SK-N-SH (cell line): ENCODE data around the gene SHROOM3. TPM values are rescaled to one million over a fixed set of nuclear protein-coding genes. Genes with fewer than 3 reads are reported as not detected.
A peak's percentile ranks its signal among the peaks of the same experiment; 100 is the strongest.

Experiments
- CTCF ChIA-PET: fragments of 300-600, 350-600 bp; formaldehyde crosslinking; extraction: SDS; loops from one replicate; lab custom pipeline; 2021; lab: Yijun Ruan, JAX
- POLR2A ChIA-PET: fragments of 350-600 bp; sonication (Branson Sonifier 250); formaldehyde crosslinking; extraction: SDS; loops from one replicate; lab custom pipeline; 2020; ENCODE audit warnings: antibody characterized with exemption, inconsistent platforms; lab: Yijun Ruan, JAX
- DNase-seq: peaks from one replicate; pipeline ENCODE4 v3.0.0; 2012
- H2AFZ ChIP-seq: fragments of 200-600 bp; sonication (generic); 2 replicates; pipeline ENCODE4 v1.8.1; 2016; ENCODE audit warnings: antibody characterized with exemption, mild to moderate bottlenecking, low read depth
- H3F3A ChIP-seq: fragments of 200-600 bp; sonication (generic); replicated peaks from 2 replicates; pipeline ENCODE3; 2016; ENCODE audit warnings: antibody characterized with exemption, mild to moderate bottlenecking; ENCODE audit not compliant: insufficient read depth
- H3K27ac ChIP-seq, 2 experiments: fragments of 200-500 bp in 1 of 2; fragments of 200-600 bp in 1 of 2; sonication (Bioruptor generic) in 1 of 2; sonication (generic), shearing (Covaris generic) in 1 of 2; 2 replicates each; pipeline versions ENCODE4 v1.5.1 to v1.6.1; 2014 to 2016; ENCODE audit warnings: low read depth in 2 of 2, inconsistent platforms in 1 of 2, low read length in 1 of 2, mild to moderate bottlenecking in 1 of 2, mixed read lengths in 1 of 2
- H3K27me3 ChIP-seq: fragments of 200-600 bp; sonication (generic), shearing (Covaris generic); 2 replicates; pipeline ENCODE4 v1.6.1; 2016; ENCODE audit warnings: mixed run types; ENCODE audit not compliant: insufficient read depth
- H3K36me3 ChIP-seq, 2 experiments: fragments of 200-500 bp in 1 of 2; fragments of 200-600 bp in 1 of 2; sonication (Bioruptor generic) in 1 of 2; sonication (generic) in 1 of 2; replicated peaks in 1 of 2; 2 replicates each; pipeline versions ENCODE3 to v1.5.1; 2014 to 2016; ENCODE audit warnings: low read length in 1 of 2, mild to moderate bottlenecking in 1 of 2; ENCODE audit not compliant: insufficient read depth in 2 of 2, control insufficient read depth in 1 of 2
- H3K4me1 ChIP-seq, 2 experiments: fragments of 200-500 bp in 1 of 2; fragments of 200-600 bp in 1 of 2; sonication (Bioruptor generic) in 1 of 2; sonication (generic), shearing (Covaris generic) in 1 of 2; 2 replicates each; pipeline versions ENCODE4 v1.5.1 to v1.6.1; 2014 to 2016; ENCODE audit warnings: low read depth in 1 of 2, low read length in 1 of 2, mixed run types in 1 of 2; ENCODE audit not compliant: insufficient read depth in 2 of 2, control insufficient read depth in 1 of 2
- H3K4me2 ChIP-seq: fragments of 200-600 bp; sonication (generic), shearing (Covaris generic); 2 replicates; pipeline ENCODE4 v1.6.1; 2017; ENCODE audit warnings: mixed run types
- H3K4me3 ChIP-seq, 2 experiments: fragments of 200-500 bp in 1 of 2; fragments of 200-600 bp in 1 of 2; sonication (Bioruptor generic) in 1 of 2; sonication (generic), shearing (Covaris generic) in 1 of 2; 2 replicates each; pipeline versions ENCODE4 v1.5.1 to v1.8.1; 2014 to 2016; ENCODE audit warnings: low read depth in 2 of 2, inconsistent platforms in 1 of 2, low read length in 1 of 2, mild to moderate bottlenecking in 1 of 2, mixed read lengths in 1 of 2, moderate library complexity in 1 of 2
- H3K79me2 ChIP-seq: fragments of 200-600 bp; sonication (generic); 2 replicates; pipeline ENCODE4 v1.8.1; 2017; ENCODE audit warnings: mild to moderate bottlenecking; ENCODE audit not compliant: insufficient read depth
- H3K9ac ChIP-seq: fragments of 200-600 bp; sonication (generic); 2 replicates; pipeline ENCODE4 v1.6.1; 2017; ENCODE audit warnings: mixed run types
- H3K9me2 ChIP-seq: fragments of 200-600 bp; sonication (generic); 2 replicates; pipeline ENCODE4 v1.6.1; 2017; ENCODE audit warnings: mixed run types
- H3K9me3 ChIP-seq: fragments of 200-600 bp; sonication (generic); 2 replicates; pipeline ENCODE4 v1.6.1; 2017; ENCODE audit warnings: mixed run types, mild to moderate bottlenecking, moderate library complexity
- H4K20me1 ChIP-seq: fragments of 200-600 bp; sonication (generic); 2 replicates; pipeline ENCODE4 v1.6.1; 2017; ENCODE audit warnings: mild to moderate bottlenecking, mixed run types; ENCODE audit not compliant: insufficient read depth
- CHD2 ChIP-seq: fragments of 150-350 bp; IDR thresholded peaks from 2 replicates; pipeline ENCODE4 v1.6.1; 2018; ENCODE audit warnings: low read length; ENCODE audit not compliant: partially characterized antibody
- CTCF ChIP-seq: fragments of 200-600 bp; sonication (generic); IDR thresholded peaks from 2 replicates; pipeline ENCODE4 v1.6.1; 2017; ENCODE audit warnings: antibody characterized with exemption, mild to moderate bottlenecking, moderate library complexity
- ELF1 ChIP-seq: IDR thresholded peaks from 2 replicates; pipeline ENCODE4 v1.4.0; 2012
- EZH2phosphoT487 ChIP-seq: fragments of 200-600 bp; sonication (generic); IDR thresholded peaks from 2 replicates; pipeline ENCODE4 v1.6.1; 2017; ENCODE audit warnings: low read depth, mixed run types, mild to moderate bottlenecking, antibody characterized with exemption, moderate library complexity, borderline replicate concordance
- FOXJ3 ChIP-seq: sonication (generic); formaldehyde crosslinking; IDR thresholded peaks from 2 replicates; pipeline ENCODE4 v1.5.1; 2020; ENCODE audit warnings: mild to moderate bottlenecking, missing genetic modification reagents
- FOXM1 ChIP-seq: IDR thresholded peaks from 2 replicates; pipeline ENCODE4 v1.4.0; 2012; ENCODE audit warnings: low read depth, mild to moderate bottlenecking
- GABPA ChIP-seq: IDR thresholded peaks from 2 replicates; pipeline ENCODE4 v1.4.0; 2012; ENCODE audit warnings: low read depth, mild to moderate bottlenecking
- GATA2 ChIP-seq: sonication (generic); formaldehyde crosslinking; IDR thresholded peaks from 2 replicates; pipeline ENCODE4 v1.5.0; 2020; ENCODE audit warnings: mild to moderate bottlenecking, missing genetic modification reagents
- JUND ChIP-seq: IDR thresholded peaks from 2 replicates; pipeline ENCODE4 v1.4.0; 2012
- MAX ChIP-seq: IDR thresholded peaks from 2 replicates; pipeline ENCODE4 v1.4.0; 2012; ENCODE audit warnings: low read depth
- MXI1 ChIP-seq: IDR thresholded peaks from 2 replicates; pipeline ENCODE4 v1.6.1; 2012; ENCODE audit warnings: mild to moderate bottlenecking, low read depth, low read length, improper control_type of control experiment
- NRF1 ChIP-seq: IDR thresholded peaks from 2 replicates; pipeline ENCODE4 v1.6.1; 2012; ENCODE audit warnings: low read depth, mild to moderate bottlenecking, low read length
- RAD21 ChIP-seq: IDR thresholded peaks from 2 replicates; pipeline ENCODE4 v1.6.1; 2012; ENCODE audit warnings: mild to moderate bottlenecking, low read length
- RCOR1 ChIP-seq: fragments of 150-350 bp; IDR thresholded peaks from 2 replicates; pipeline ENCODE4 v1.6.1; 2017; ENCODE audit warnings: antibody characterized with exemption, low read length
- RFX5 ChIP-seq: IDR thresholded peaks from 2 replicates; pipeline ENCODE4 v1.6.1; 2012; ENCODE audit warnings: mild to moderate bottlenecking, improper control_type of control experiment, low read length
- RXRA ChIP-seq: IDR thresholded peaks from 2 replicates; pipeline ENCODE4 v1.4.0; 2012; ENCODE audit warnings: low read depth, mild to moderate bottlenecking, borderline replicate concordance
- SMC3 ChIP-seq: IDR thresholded peaks from 2 replicates; pipeline ENCODE4 v1.6.1; 2012; ENCODE audit warnings: low read depth, low read length, improper control_type of control experiment
- TAF1 ChIP-seq: IDR thresholded peaks from 2 replicates; pipeline ENCODE4 v1.6.1; 2012; ENCODE audit warnings: low read depth, mild to moderate bottlenecking, low read length, moderate library complexity, borderline replicate concordance
- TCF12 ChIP-seq: IDR thresholded peaks from 2 replicates; pipeline ENCODE4 v1.4.0; 2012
- TEAD4 ChIP-seq: IDR thresholded peaks from 2 replicates; pipeline ENCODE4 v1.4.0; 2012; ENCODE audit warnings: mild to moderate bottlenecking, borderline replicate concordance; ENCODE audit not compliant: insufficient read depth
- USF1 ChIP-seq: IDR thresholded peaks from 2 replicates; pipeline ENCODE4 v1.4.0; 2012; ENCODE audit warnings: low read depth, borderline replicate concordance
- USF2 ChIP-seq: fragments of 150-350 bp; IDR thresholded peaks from 2 replicates; pipeline ENCODE4 v1.6.1; 2017; ENCODE audit warnings: antibody characterized with exemption, low read length, low read depth, borderline replicate concordance
- WGBS: methylation state at CpG from one replicate; pipeline ENCODE4 v1.1.6; 2017; ENCODE audit warnings: low lambda C conversion rate; 5-methylcytosine and 5-hydroxymethylcytosine counted together
- polyA plus RNA-seq, 3 experiments: library from polyadenylated mRNA; depleted of rRNA; stranded (reverse); fragments of >200 nt; gene quantifications; 2 replicates each; pipeline ENCODE4 v1.2.3, GENCODE V29; 2012

Gene SHROOM3
- polyA plus RNA-seq, 1 of the 3 experiments (the other 2 are of a cell fraction) = 4.3 TPM

- TF ChIP-seq TEAD4 (no peak), RCOR1 (no peak)
Observed at GRCh38 chr4:76588274-76588673, 153.2 kb downstream of the SHROOM3 start (continued).

GRCh38 chr4:76589402-76589801 lies 154.4 kb downstream of the SHROOM3 start:
- TF ChIP-seq TAF1 = no peak
- TF ChIP-seq TEAD4 = no peak
- no peak for TF ChIP-seq USF2
- TF ChIP-seq ELF1 = no peak
- H3K9ac ChIP-seq = peak overlapping the region; percentile 96

GRCh38 chr4:76589872-76590797 lies 155.1 kb downstream of the SHROOM3 start:
- H4K20me1 ChIP-seq = no peaks in the 10 kb centered on the region
- H3K27ac ChIP-seq = peak overlapping the region; percentile 97 to 100
- H3K9ac ChIP-seq = peak overlapping the region; percentile 96
- H3K4me1 ChIP-seq = peaks cover 19 to 27% of the 10 kb centered on the region in 2 experiments
- H3K4me3 ChIP-seq = peak overlapping the region in 1 of 2 experiments; percentile 28; a peak in 2 of 4 replicates
- H3K27me3 ChIP-seq = no peaks in the 10 kb centered on the region
- H3K9me3 ChIP-seq = no peaks in the 10 kb centered on the region
- H3K36me3 ChIP-seq = no peaks in the 10 kb centered on the region
- H2AFZ ChIP-seq = no peak overlapping the region; the same call in 1 of the 2 replicates
- no peaks in the 10 kb centered on the region for H3K79me2 ChIP-seq
- no peaks in the 10 kb centered on the region for H3K9me2 ChIP-seq
- DNase-seq = peak; percentile 34
- peak overlapping the region; percentile 65 for H3K4me2 ChIP-seq
- CTCF ChIA-PET = interaction anchor here (0.6 to 0.9 kb wide), 2 partner anchors 8 to 140 kb away, joined by 3 read pairs; no protein-coding TSS in a partner anchor
- WGBS = 25% methylated on average over 10 of the region's 10 CpGs
- POLR2A ChIA-PET = interaction anchor here (0.6 to 0.7 kb wide), 2 partner anchors 10 to 157 kb away, joined by 3 to 4 read pairs; no protein-coding TSS in a partner anchor
- peaks cover 49% of the 10 kb centered on the region for H3F3A ChIP-seq
- TF ChIP-seq MXI1 (no peak), USF1 (no peak), EZH2phosphoT487 (no peak), RXRA (peak; percentile 94), CTCF (no peak), FOXM1 (no peak), FOXJ3 (no peak), CHD2 (no peak), GATA2 (CRISPR knock-in tag) (no peak), MAX (peak; percentile 43; the same call in 1 of the 2 replicates), NRF1 (no peak), JUND (peak; percentile 39), SMC3 (no peak), RAD21 (no peak), TCF12 (peak; percentile 93), RFX5 (no peak), GABPA (no peak)

More at GRCh38 chr4:76589402-76589801, 154.4 kb downstream of the SHROOM3 start:
- Histone ChIP-seq H3K9me3 (no peaks in the 10 kb centered on the region), H3F3A (peaks cover 49% of the 10 kb centered on the region), H3K79me2 (no peaks in the 10 kb centered on the region), H3K4me1 (peaks cover 21 to 34% of the 10 kb centered on the region in 2 experiments), H3K27me3 (no peaks in the 10 kb centered on the region), H3K27ac (peak overlapping the region; percentile 97 to 100), H4K20me1 (no peaks in the 10 kb centered on the region), H3K36me3 (no peaks in the 10 kb centered on the region), H3K4me2 (peak overlapping the region; percentile 65), H3K9me2 (no peaks in the 10 kb centered on the region), H2AFZ (no peak overlapping the region; the same call in 1 of the 2 replicates), H3K4me3 (no peak overlapping the region)
- CTCF ChIA-PET = interaction anchor here (0.6 to 0.9 kb wide), 2 partner anchors 9 to 160 kb away, joined by 3 read pairs; no protein-coding TSS in a partner anchor
- WGBS = 92% methylated on average over 1 of the region's 1 CpG
- POLR2A ChIA-PET = interaction anchor here (0.5 to 0.6 kb wide), 2 partner anchors 158 to 492 kb away, joined by 3 to 5 read pairs; no protein-coding TSS in a partner anchor
- no peak for DNase-seq
